ENCODE measurements around the gene DNAH10.
"Not testable (repeated sequence)": the region's sequence is repeated elsewhere in the genome, so short reads cannot be mapped to it uniquely, and the experiment has no call there.

DNA sequence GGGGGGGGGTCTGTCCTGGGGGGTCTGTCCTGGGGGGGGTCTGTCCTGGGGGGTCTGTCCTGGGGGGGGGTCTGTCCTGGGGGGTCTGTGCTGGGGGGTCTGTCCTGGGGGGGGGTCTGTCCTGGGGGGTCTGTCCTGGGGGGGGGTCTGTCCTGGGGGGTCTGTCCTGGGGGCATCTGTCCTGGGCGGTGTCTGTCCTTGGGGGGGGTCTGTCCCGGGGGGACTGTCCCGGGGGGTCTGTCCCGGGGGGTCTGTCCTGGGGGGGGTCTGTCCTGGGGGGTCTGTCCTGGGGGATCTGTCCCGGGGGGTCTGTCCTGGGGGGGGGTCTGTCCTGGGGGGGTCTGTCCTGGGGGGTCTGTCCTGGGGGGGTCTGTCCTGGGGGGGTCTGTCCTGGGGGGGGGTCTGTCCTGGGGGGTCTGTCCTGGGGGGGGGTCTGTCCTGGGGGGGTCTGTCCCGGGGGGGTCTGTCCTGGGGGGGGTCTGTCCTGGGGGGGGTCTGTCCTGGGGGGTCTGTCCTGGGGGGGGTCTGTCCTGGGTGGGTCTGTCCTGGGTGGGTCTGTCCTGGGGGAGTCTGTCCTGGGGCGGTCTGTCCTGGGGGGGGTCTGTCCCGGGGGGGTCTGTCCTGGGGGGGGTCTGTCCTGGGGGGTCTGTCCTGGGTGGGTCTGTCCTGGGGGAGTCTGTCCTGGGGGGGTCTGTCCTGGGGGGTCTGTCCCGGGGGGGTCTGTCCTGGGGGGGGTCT is 149.7 kb downstream of the DNAH10 start:
- TF ChIP-seq, protein P1, sequence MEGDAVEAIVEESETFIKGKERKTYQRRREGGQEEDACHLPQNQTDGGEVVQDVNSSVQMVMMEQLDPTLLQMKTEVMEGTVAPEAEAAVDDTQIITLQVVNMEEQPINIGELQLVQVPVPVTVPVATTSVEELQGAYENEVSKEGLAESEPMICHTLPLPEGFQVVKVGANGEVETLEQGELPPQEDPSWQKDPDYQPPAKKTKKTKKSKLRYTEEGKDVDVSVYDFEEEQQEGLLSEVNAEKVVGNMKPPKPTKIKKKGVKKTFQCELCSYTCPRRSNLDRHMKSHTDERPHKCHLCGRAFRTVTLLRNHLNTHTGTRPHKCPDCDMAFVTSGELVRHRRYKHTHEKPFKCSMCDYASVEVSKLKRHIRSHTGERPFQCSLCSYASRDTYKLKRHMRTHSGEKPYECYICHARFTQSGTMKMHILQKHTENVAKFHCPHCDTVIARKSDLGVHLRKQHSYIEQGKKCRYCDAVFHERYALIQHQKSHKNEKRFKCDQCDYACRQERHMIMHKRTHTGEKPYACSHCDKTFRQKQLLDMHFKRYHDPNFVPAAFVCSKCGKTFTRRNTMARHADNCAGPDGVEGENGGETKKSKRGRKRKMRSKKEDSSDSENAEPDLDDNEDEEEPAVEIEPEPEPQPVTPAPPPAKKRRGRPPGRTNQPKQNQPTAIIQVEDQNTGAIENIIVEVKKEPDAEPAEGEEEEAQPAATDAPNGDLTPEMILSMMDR (IDR thresholded peaks at IDR 0.05; ENCODE audit: low read length) = not testable (repeated sequence)
- TF ChIP-seq EZH2 (IDR thresholded peaks at IDR 0.05; ENCODE audit: borderline replicate concordance, low read length) = not testable (repeated sequence)
